Activated CD4-positive, CD25-positive, alpha-beta regulatory T cell treated with anti-CD3 and anti-CD28 coated beads, Interleukin-2, amount 50 U/mL, for 72 hours (primary cell): ENCODE data around the gene SOCS6.
"Not testable (repeated sequence)": the region's sequence is repeated elsewhere in the genome, so short reads cannot be mapped to it uniquely, and the experiment has no call there.

Experiments used
- DNase-seq: peaks from one replicate; pipeline ENCODE4 v3.0.0; 2021

Gene SOCS6, protein sequence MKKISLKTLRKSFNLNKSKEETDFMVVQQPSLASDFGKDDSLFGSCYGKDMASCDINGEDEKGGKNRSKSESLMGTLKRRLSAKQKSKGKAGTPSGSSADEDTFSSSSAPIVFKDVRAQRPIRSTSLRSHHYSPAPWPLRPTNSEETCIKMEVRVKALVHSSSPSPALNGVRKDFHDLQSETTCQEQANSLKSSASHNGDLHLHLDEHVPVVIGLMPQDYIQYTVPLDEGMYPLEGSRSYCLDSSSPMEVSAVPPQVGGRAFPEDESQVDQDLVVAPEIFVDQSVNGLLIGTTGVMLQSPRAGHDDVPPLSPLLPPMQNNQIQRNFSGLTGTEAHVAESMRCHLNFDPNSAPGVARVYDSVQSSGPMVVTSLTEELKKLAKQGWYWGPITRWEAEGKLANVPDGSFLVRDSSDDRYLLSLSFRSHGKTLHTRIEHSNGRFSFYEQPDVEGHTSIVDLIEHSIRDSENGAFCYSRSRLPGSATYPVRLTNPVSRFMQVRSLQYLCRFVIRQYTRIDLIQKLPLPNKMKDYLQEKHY

GRCh38 chr18:70288851-70289328 lies at the start of gene SOCS6:
TSS of gene SOCS6 (plus strand) at chr18:70289045. CDS start at chr18:70324669, 35,624 bp downstream.
- peak; percentile 46 for DNase-seq

DNA sequence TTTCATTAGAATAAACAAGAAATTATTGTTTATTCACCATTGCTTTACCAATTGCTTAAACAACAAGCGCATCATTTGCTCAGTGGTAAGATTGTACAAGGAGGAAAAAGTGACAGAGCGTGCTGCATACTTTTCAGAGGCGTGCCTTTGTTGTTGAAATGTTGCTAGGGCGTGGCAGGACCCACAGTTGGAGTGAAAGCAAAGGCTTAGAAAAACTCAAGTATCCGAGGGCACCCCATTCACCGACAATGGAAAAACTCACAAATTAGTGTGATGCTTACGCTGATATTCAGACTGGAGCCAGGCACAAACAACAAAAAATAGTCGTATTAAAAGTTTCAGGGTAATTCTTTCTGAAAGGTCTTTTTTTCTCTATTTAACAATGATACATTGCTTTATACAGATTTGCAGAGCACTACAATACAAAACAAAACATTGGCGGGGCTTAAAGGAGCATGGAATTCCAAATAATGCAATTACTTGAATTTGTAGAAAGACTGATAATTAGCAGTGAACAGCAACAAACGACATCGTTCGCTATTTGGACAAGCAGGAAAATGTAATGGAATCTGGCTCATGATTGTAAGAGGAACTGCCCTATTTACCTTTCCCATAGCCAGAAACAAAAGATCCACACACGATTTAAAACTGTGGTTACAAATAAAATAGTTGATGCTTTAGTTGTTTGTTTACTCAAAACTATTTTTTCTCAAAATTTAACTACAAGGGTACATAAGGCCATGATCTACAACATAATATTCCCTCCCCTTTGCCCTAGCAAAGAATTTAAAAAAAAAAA lies 45.5 kb upstream of the SOCS6 start:
- no peak for DNase-seq

DNA sequence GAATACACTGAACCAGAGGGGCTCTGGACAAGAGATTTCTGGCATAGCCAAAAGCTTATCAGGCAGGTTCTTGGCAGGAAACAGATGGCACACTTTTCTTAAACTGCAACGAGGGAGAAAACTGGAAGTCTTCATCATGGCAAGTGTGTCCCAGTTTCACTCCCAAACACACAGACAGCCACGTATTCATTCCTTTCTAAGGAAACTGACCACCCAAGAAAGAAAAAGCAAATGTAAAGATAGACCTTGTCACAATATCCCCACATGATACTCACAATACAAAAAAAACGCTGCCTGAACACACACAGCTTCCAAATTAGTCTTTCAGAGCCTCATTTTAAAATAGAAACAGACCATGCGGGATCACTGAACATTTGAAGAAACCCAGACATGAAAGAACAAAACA lies 42.8 kb upstream of the SOCS6 start:
- DNase-seq: no peak

GRCh38 chr18:70249118-70249517 lies 39.7 kb upstream of the SOCS6 start:
- DNase-seq: no peak

GRCh38 chr18:70249861-70250260 lies 39.0 kb upstream of the SOCS6 start:
- DNase-seq: not testable (repeated sequence)

- DNase-seq: no peak
Measured at GRCh38 chr18:70250781-70251180, 38.1 kb upstream of the SOCS6 start.

GRCh38 chr18:70256184-70256583 lies 32.7 kb upstream of the SOCS6 start:
- DNase-seq: no peak

DNA sequence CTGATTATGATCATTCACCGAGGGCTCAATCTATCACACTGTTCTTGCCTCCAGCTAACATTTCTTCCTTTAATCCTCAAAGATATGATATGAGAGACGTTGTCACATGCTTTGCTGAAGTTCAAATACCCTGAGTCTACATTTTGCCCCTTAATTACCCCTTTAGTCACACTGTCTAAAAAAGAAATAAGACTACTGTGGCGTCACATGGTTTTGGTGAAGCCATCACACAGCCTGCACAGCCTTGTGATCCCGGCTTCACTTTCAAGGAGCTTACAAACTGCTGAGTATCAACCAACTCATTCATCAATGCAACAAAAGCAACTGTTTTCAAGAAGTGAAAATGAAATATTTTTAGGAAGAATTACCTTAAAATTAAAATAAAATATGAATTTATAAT lies 31.9 kb upstream of the SOCS6 start:
- DNase-seq: no peak

DNA sequence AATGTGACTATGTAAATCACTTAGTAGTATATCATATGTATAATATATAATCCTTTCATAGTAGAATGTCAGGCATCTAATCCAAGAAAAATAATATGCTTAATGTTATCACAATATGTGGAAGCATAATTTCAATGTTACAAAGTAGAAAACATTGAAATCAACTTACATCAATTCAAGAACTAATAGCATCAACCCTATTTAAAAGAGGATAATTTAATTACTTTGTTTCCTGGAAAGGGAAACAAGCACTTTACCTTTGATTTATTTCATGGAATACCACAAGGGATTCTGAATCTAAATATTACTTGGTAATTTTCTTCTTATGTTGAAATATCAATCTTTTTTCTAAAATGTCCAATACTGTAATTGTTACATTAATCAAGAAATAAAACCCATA lies 30.6 kb upstream of the SOCS6 start:
- DNase-seq: no peak

- DNase-seq: no peak
Measured at GRCh38 chr18:70260683-70261082, 28.2 kb upstream of the SOCS6 start.

DNA sequence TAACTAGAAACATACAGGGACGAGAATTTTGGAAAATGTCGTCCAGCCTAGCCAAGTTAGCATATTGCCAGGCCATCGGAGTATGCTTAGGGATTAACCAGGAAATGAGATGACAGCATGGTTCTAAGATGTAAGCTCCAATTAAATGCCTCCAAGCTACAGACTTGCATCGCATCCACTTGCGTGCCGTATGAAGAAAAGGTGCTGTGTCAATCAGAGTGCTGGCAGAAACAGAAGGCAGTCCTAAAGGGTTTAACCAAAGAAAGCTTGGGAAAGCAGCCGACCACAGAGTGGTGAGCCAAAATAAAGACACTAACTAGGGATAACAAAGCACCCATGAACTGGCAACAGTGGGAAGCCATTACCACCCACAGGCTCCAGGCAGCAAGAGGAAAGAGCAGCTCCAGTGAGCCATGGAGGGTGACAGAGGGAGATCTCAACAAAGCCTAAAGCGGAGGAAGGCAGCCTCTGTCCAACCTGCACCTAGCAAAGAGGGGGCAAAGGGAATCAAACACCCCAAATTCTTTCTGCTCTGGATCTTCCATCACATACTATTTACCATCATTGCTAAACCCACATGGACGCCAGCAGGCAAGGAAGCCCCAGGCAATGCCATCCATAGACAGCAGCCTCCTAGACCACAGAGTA lies 27.6 kb upstream of the SOCS6 start:
- no peak for DNase-seq

DNA sequence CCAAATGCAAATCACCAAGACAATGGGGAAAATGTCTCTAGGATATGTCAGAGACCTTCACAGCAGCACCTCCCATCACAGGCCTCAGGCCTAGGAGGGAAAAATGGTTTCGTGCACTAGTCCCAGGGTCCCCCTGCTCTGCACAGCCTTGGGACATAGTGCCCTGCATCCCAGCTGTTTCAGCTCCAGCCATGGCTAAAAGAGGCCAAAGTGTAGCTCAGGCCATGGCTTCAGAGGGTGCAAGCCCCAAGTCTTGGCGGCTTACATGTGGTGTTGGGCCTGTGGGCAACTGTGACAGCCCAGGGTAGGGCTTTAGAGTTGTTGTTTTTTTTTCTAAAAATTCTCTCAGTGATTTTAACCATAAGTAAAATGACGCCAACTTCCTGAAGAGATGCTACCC lies 25.5 kb upstream of the SOCS6 start:
- no peak for DNase-seq

DNA sequence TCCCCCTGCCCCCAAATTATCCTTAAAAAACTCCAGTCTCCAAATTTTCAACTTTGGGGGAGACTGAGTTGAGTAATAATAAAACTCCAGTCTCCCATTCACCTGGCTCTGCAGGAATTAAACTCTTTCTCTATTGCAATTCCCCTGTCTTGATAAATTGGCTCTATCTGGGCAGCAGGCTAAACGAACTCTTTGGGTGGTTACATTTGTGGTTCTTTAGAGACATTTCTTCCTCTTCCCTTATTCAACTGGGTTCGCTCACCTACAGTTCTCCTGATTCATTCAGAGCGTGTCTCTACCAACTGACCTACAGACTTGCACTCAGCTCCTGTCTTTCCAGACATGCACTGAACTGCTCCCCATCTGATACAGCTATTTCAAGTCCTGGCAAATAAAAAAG lies 17.1 kb upstream of the SOCS6 start:
- no peak for DNase-seq

DNA sequence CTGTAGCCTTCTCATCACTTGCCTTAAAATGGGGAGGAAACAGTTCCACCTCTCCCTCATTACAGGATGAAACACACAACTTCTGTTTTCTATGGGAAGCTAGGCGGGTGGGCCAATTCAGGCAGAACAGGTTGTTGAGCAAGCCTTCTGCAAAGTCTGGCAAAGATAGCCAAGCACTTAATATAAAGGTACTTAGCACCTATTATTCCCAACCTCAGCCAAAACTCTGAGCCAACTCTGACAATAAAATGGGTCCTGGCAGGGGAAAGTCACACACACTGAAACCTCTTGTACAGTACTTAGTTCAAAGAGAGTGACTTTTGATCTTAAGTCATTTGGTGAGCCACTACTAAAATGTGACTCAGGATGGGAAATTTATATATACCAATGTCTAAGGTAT lies 15.8 kb upstream of the SOCS6 start:
- DNase-seq: no peak

GRCh38 chr18:70276416-70277191 lies 12.2 kb upstream of the SOCS6 start:
- no peak for DNase-seq

- no peak for DNase-seq
Measured at GRCh38 chr18:70279470-70279869, 9.4 kb upstream of the SOCS6 start.

DNA sequence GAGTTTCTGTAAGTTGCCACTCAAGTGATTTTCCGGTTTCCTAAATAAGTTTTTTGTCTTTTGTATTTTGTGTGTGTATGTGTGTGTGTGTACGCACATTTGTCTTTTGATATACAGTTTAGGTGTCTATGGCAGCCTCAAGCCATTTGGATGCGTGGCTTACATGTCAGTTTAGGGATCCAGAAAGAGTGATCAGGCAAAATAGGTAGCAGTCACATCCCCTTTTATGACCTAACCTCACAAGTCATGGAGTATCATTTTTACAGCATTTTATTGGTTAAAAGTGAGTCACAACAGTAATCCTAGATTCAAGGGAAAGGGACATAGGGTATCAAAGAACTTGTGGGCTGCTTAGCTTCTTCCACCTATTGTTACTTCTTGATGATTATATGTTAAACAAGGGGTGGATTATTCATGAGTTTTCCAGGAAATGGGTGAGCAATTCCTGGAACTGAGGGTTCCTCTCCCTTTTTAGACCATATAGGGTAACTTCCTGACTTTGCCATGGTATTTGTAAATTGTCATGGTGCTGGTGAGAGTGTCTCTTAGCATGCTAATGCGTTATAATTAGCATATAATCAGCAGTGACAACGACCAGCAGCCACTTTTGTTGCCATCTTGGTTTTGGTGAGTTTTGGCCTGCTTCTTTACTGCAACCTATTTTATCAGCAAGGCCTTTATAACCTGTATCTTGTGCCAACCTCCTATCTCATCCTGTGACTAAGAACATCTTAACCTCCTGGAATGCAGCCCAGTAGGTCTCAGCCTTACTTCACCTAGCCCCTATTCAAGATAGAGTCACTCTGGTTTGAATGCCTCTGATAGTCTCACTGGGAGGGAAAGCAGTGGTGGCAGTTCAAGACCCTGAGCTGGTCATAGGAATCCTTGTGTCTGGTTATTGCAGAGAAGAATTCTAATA lies 8.6 kb upstream of the SOCS6 start:
- DNase-seq: no peak

- DNase-seq: no peak
Measured at GRCh38 chr18:70284976-70285620, 3.7 kb upstream of the SOCS6 start.

DNA sequence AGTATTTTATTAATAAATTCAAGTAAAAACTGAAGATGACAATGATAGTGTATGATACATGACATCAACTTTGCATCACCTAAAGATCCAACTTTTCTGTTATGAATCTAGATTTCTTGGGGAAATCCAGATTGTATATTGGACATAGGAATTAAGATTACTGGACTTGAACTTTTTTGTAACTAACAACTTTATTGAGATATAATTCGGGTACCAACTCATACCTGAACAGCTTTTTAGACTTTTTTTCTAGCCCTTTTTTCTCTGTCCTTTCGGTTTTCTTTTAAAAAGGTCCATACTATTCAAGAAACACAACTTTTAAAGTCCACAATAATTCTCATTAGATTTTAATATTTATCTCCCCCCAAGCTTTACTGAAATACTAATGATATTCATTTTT lies 1.1 kb upstream of the SOCS6 start:
- DNase-seq: no peak

GRCh38 chr18:70288171-70288850 lies 534 bp upstream of the SOCS6 start:
- DNase-seq: no peak
